K562 (cell line): ENCODE data around the gene MPZL1.

Experiments
- CTCF ChIP-seq, 3 experiments: IDR thresholded peaks in 2 of 3; conservative IDR thresholded peaks in 1 of 3; 2 replicates each; pipeline ENCODE4 v1.5.1; 2011 to 2012; ENCODE audit warnings: low read length in 3 of 3, mild to moderate bottlenecking in 3 of 3, control low read depth in 2 of 3, improper control_type of control experiment in 1 of 3, inconsistent platforms in 1 of 3, low read depth in 1 of 3, mixed read lengths in 1 of 3, moderate library complexity in 1 of 3; ENCODE audit not compliant: insufficient read depth in 2 of 3
- SMAD3 ChIP-seq: fragments of 450-650 bp; formaldehyde crosslinking; conservative IDR thresholded peaks from 2 replicates; pipeline ENCODE4 v1.4.0; 2020; ENCODE audit warnings: mild to moderate bottlenecking
- ZBTB26 ChIP-seq: fragments of 450-650 bp; formaldehyde crosslinking; IDR thresholded peaks from 2 replicates; pipeline ENCODE4 v1.4.0; 2022; ENCODE audit warnings: missing genetic modification characterization
- ZNF780A ChIP-seq: fragments of 250-450 bp; sonication (Bioruptor Pico); IDR thresholded peaks from 2 replicates; pipeline ENCODE4 v1.5.0; 2021; ENCODE audit warnings: mild to moderate bottlenecking

- TF ChIP-seq CTCF (IDR thresholded peaks at IDR 0.05 in 2 of 3, conservative IDR thresholded peaks at IDR 0.05 in 1 of 3; ENCODE audit: insufficient read depth in 2 of 3, low read depth in 1 of 3, low read length in 3 of 3) (no peak), SMAD3 (no peak), ZBTB26 (no peak), ZNF780A (no peak)
These were observed 17.1 kb upstream of the MPZL1 start for GRCh38 chr1:167704715-167705114.
